H1 (cell line): Measurements from ENCODE around the gene RANBP17. TPM values are rescaled to one million over a fixed set of nuclear protein-coding genes. Genes with fewer than 3 reads are reported as not detected.

ENCODE experiments used
- CTCF ChIA-PET: fragments of 300-600 bp; sonication (Branson Sonifier 250); formaldehyde crosslinking; loops from one replicate; lab custom pipeline; 2021; ENCODE audit not compliant: partially characterized antibody; lab: Charles Lee
- POLR2A ChIA-PET: fragments of 300-600 bp; sonication (Branson Sonifier 250); formaldehyde crosslinking; loops from one replicate; lab custom pipeline; 2021; ENCODE audit warnings: inconsistent platforms; ENCODE audit not compliant: partially characterized antibody; lab: Charles Lee
- DNase-seq, 2 experiments: peaks; one replicate each; pipeline versions ENCODE4 v3.0.0 to v3.0.0-alpha.2; 2010 to 2022; ENCODE audit warnings: low spot score in 2 of 2, low read depth in 1 of 2, mixed read lengths in 1 of 2
- FAIRE-seq: peaks from 2 replicates; lab custom pipeline; 2011; peaks lifted over from hg19 to GRCh38; lab: Jason Lieb, UNC
- H2AFZ ChIP-seq: 2 replicates; pipeline ENCODE4 v1.8.1; 2012; ENCODE audit warnings: low read length, inconsistent platforms
- H2AK5ac ChIP-seq: 2 replicates; pipeline ENCODE4 v1.6.1; 2013; ENCODE audit warnings: low read depth, low read length
- H2BK120ac ChIP-seq: replicated peaks from 2 replicates; pipeline ENCODE3; 2013; ENCODE audit warnings: low read depth, low read length, inconsistent platforms
- H2BK12ac ChIP-seq: 2 replicates; pipeline ENCODE4 v1.6.1; 2013; ENCODE audit warnings: low read depth, low read length
- H2BK15ac ChIP-seq: 2 replicates; pipeline ENCODE4 v1.6.1; 2013; ENCODE audit warnings: low read length
- H2BK20ac ChIP-seq: 2 replicates; pipeline ENCODE4 v1.6.1; 2013; ENCODE audit warnings: low read length
- H2BK5ac ChIP-seq: 2 replicates; pipeline ENCODE4 v1.6.1; 2013; ENCODE audit warnings: low read depth, low read length
- H3K14ac ChIP-seq: 2 replicates; pipeline ENCODE4 v1.6.1; 2013; ENCODE audit warnings: inconsistent platforms; ENCODE audit not compliant: insufficient read length
- H3K18ac ChIP-seq: 2 replicates; pipeline ENCODE4 v1.6.1; 2013; ENCODE audit warnings: low read length; ENCODE audit errors: extremely low read depth
- H3K23ac ChIP-seq: 2 replicates; pipeline ENCODE4 v1.6.1; 2013; ENCODE audit warnings: inconsistent platforms; ENCODE audit not compliant: insufficient read length
- H3K23me2 ChIP-seq: 2 replicates; pipeline ENCODE4 v1.6.1; 2013; ENCODE audit warnings: low read depth, low read length
- H3K27ac ChIP-seq: 2 replicates; pipeline ENCODE4 v1.6.1; 2011; ENCODE audit warnings: low read depth, low read length, inconsistent platforms
- H3K27me3 ChIP-seq, 4 experiments: replicated peaks in 1 of 4; 1 replicate in 1 of 4; 2 replicates in 3 of 4; pipeline versions ENCODE4 v1.6.1 to v1.8.1; 2011 to 2013; ENCODE audit warnings: low read length in 3 of 4, mild to moderate bottlenecking in 3 of 4, inconsistent platforms in 2 of 4, mixed read lengths in 2 of 4, moderate library complexity in 1 of 4; ENCODE audit not compliant: control insufficient read depth in 3 of 4, insufficient read depth in 3 of 4; ENCODE audit errors: extremely low read depth in 1 of 4
- H3K36me3 ChIP-seq, 4 experiments: 2 replicates each; pipeline versions ENCODE4 v1.6.1 to v1.8.1; 2011 to 2013; ENCODE audit warnings: mild to moderate bottlenecking in 4 of 4, low read length in 3 of 4, moderate library complexity in 2 of 4, control low read depth in 1 of 4, inconsistent platforms in 1 of 4; ENCODE audit not compliant: insufficient read depth in 4 of 4, control insufficient read depth in 2 of 4
- H3K4ac ChIP-seq: replicated peaks from 2 replicates; pipeline ENCODE3; 2013; ENCODE audit warnings: low read length, low read depth, mixed read lengths, inconsistent platforms; ENCODE audit not compliant: insufficient read length
- H3K4me1 ChIP-seq, 4 experiments: replicated peaks in 1 of 4; 1 replicate in 1 of 4; 2 replicates in 3 of 4; pipeline versions ENCODE4 v1.6.1 to v1.8.1; 2011 to 2013; ENCODE audit warnings: low read length in 3 of 4, inconsistent platforms in 2 of 4, mixed read lengths in 1 of 4; ENCODE audit not compliant: insufficient read depth in 4 of 4, control insufficient read depth in 3 of 4
- H3K4me2 ChIP-seq, 2 experiments: 2 replicates each; pipeline versions ENCODE4 v1.6.1 to v1.8.1; 2011 to 2013; ENCODE audit warnings: low read depth in 2 of 2, low read length in 2 of 2, control low read depth in 1 of 2, inconsistent platforms in 1 of 2, mild to moderate bottlenecking in 1 of 2; ENCODE audit not compliant: insufficient read depth in 1 of 2
- H3K4me3 ChIP-seq, 4 experiments: fragments of 200-600, 300-600 bp in 1 of 4; sonication (generic), shearing (Covaris generic), sonication (Bioruptor Twin) in 1 of 4; 2 replicates each; pipeline versions ENCODE4 v1.5.1 to v1.8.1; 2011 to 2016; ENCODE audit warnings: low read length in 4 of 4, low read depth in 3 of 4, control low read depth in 2 of 4, inconsistent platforms in 2 of 4, mild to moderate bottlenecking in 2 of 4, mixed read lengths in 1 of 4, moderate library complexity in 1 of 4; ENCODE audit not compliant: insufficient read depth in 2 of 4; ENCODE audit errors: extremely low read depth in 1 of 4
- H3K56ac ChIP-seq: replicated peaks from 2 replicates; pipeline ENCODE3; 2013; ENCODE audit warnings: low read depth, mild to moderate bottlenecking, mixed read lengths, low read length, inconsistent platforms; ENCODE audit not compliant: insufficient read length
- H3K79me1 ChIP-seq: 2 replicates; pipeline ENCODE4 v1.6.1; 2013; ENCODE audit warnings: low read depth, low read length, control low read depth
- H3K79me2 ChIP-seq, 2 experiments: 2 replicates each; pipeline versions ENCODE4 v1.6.1 to v1.8.1; 2012 to 2013; ENCODE audit warnings: low read length in 2 of 2, mild to moderate bottlenecking in 2 of 2, inconsistent platforms in 1 of 2; ENCODE audit not compliant: insufficient read depth in 2 of 2, control insufficient read depth in 1 of 2
- H3K9ac ChIP-seq, 4 experiments: replicated peaks in 1 of 4; 1 replicate in 1 of 4; 2 replicates in 3 of 4; pipeline versions ENCODE4 v1.6.1 to v1.8.1; 2011 to 2013; ENCODE audit warnings: low read depth in 3 of 4, low read length in 3 of 4, control low read depth in 2 of 4, mild to moderate bottlenecking in 2 of 4, moderate library complexity in 2 of 4, inconsistent platforms in 1 of 4; ENCODE audit errors: extremely low read depth in 1 of 4
- H3K9me3 ChIP-seq, 2 experiments: 2 replicates each; pipeline versions ENCODE4 v1.6.1 to v1.8.1; 2012 to 2013; ENCODE audit warnings: mild to moderate bottlenecking in 2 of 2, moderate library complexity in 2 of 2, control low read depth in 1 of 2, inconsistent platforms in 1 of 2, low read depth in 1 of 2, low read length in 1 of 2, mixed read lengths in 1 of 2; ENCODE audit not compliant: insufficient read depth in 2 of 2
- H4K20me1 ChIP-seq, 2 experiments: replicated peaks in 1 of 2; 2 replicates each; pipeline versions ENCODE3 to v1.8.1; 2011 to 2013; ENCODE audit warnings: inconsistent platforms in 2 of 2, low read length in 2 of 2, mild to moderate bottlenecking in 1 of 2; ENCODE audit not compliant: insufficient read depth in 2 of 2, control insufficient read depth in 1 of 2
- H4K5ac ChIP-seq: 2 replicates; pipeline ENCODE4 v1.6.1; 2013; ENCODE audit warnings: low read length, low read depth, mixed read lengths, inconsistent platforms; ENCODE audit not compliant: insufficient read length
- H4K8ac ChIP-seq: 2 replicates; pipeline ENCODE4 v1.8.0; 2013; ENCODE audit warnings: mild to moderate bottlenecking, moderate library complexity, low read length, inconsistent platforms; ENCODE audit not compliant: insufficient read depth; ENCODE audit errors: extremely low read depth
- H4K91ac ChIP-seq: replicated peaks from 2 replicates; pipeline ENCODE3; 2013; ENCODE audit warnings: low read length, mixed read lengths, inconsistent platforms; ENCODE audit not compliant: insufficient read length
- BRCA1 ChIP-seq: IDR thresholded peaks from 2 replicates; pipeline ENCODE4 v1.6.1; 2012; ENCODE audit warnings: low read depth, low read length, improper control_type of control experiment
- CTBP2 ChIP-seq: IDR thresholded peaks from 2 replicates; pipeline ENCODE4 v1.7.0; 2011; ENCODE audit warnings: borderline replicate concordance, mild to moderate bottlenecking, moderate library complexity, mixed read lengths, low read length; ENCODE audit not compliant: insufficient read depth, insufficient read length
- EGR1 ChIP-seq: IDR thresholded peaks from 2 replicates; pipeline ENCODE4 v1.6.1; 2011; ENCODE audit warnings: low read depth, low read length, borderline replicate concordance
- KDM5A ChIP-seq: fragments of 200-600 bp; IDR thresholded peaks from 2 replicates; pipeline ENCODE4 v1.7.1; 2012; ENCODE audit warnings: mild to moderate bottlenecking, low read length, inconsistent platforms, mixed read lengths
- NANOG ChIP-seq: IDR thresholded peaks from 2 replicates; pipeline ENCODE4 v1.6.1; 2011; ENCODE audit warnings: low read length, low read depth, mild to moderate bottlenecking, inconsistent platforms; ENCODE audit not compliant: insufficient read depth, poor library complexity, severe bottlenecking
- RXRA ChIP-seq: IDR thresholded peaks from 2 replicates; pipeline ENCODE4 v1.6.1; 2011; ENCODE audit warnings: low read depth, mild to moderate bottlenecking, low read length, moderate library complexity; ENCODE audit not compliant: insufficient read depth
- SIN3A ChIP-seq, 2 experiments: IDR thresholded peaks in 1 of 2; conservative IDR thresholded peaks in 1 of 2; 2 replicates each; pipeline ENCODE4 v1.6.1; 2011 to 2012; ENCODE audit warnings: low read length in 2 of 2, improper control_type of control experiment in 1 of 2, low read depth in 1 of 2, mild to moderate bottlenecking in 1 of 2
- SRF ChIP-seq: IDR thresholded peaks from 2 replicates; pipeline ENCODE4 v1.6.1; 2011; ENCODE audit warnings: mild to moderate bottlenecking, low read depth, low read length, moderate library complexity
- TBP ChIP-seq: IDR thresholded peaks from 2 replicates; pipeline ENCODE4 v1.6.1; 2011; ENCODE audit warnings: low read depth, low read length, improper control_type of control experiment
- polyA plus RNA-seq, 7 experiments: library from polyadenylated mRNA; depleted of rRNA in 3 of 7; stranded (reverse) in 5 of 7; unstranded in 2 of 7; fragments of >200 nt in 5 of 7; fragments of 200-250 nt in 2 of 7; gene quantifications; 1 replicate in 5 of 7; 2 replicates in 1 of 7; 4 replicates in 1 of 7; pipeline versions ENCODE4 v1.2.1 to v1.2.3, GENCODE V29; 2011 to 2013; ENCODE audit warnings: missing spikeins in 2 of 7, mixed read lengths in 2 of 7
- total RNA-seq: library from RNA; stranded (reverse); fragmentation: NEBNext Ultra II Directional; extraction: Animal tissue kit (Norgen Biotek cat#: 25700); gene quantifications from 2 replicates; pipeline ENCODE4 v1.2.1, GENCODE V29; 2021

RANBP17 gene
- total and polyA plus RNA-seq, 2 of the 8 experiments (the other 6 are each of a cell fraction or from before 2014, with no cell fraction given), result 8.6 to 21.3 TPM

GRCh38 chr5:171166766-171167165, 304.9 kb downstream of the RANBP17 start:
- Histone ChIP-seq H3K23ac (no peak overlapping the region), H2BK15ac (no peak overlapping the region), H3K18ac (no peak overlapping the region), H3K79me1 (no peaks in the 10 kb centered on the region), H3K79me2 (no peaks in the 10 kb centered on the region), H3K14ac (no peak overlapping the region), H3K4ac (no peak overlapping the region), H2BK5ac (no peak overlapping the region), H3K9ac (no peak overlapping the region), H3K4me3 (no peak overlapping the region), H3K9me3 (no peaks in the 10 kb centered on the region), H3K27me3 (no peaks in the 10 kb centered on the region), H2AFZ (no peak overlapping the region), H2AK5ac (no peak overlapping the region), H3K36me3 (no peaks in the 10 kb centered on the region), H3K4me2 (no peak overlapping the region), H4K5ac (no peak overlapping the region), H3K56ac (no peak overlapping the region), H2BK120ac (no peak overlapping the region), H3K4me1 (peaks cover 0 to 5% (median 0%) of the 10 kb centered on the region in 4 experiments; a peak in 1 of 7 replicates), H3K27ac (no peak overlapping the region), H3K23me2 (no peaks in the 10 kb centered on the region), H2BK12ac (no peak overlapping the region), H4K91ac (no peak overlapping the region), H4K20me1 (no peaks in the 10 kb centered on the region), H2BK20ac (no peak overlapping the region), H4K8ac (no peak overlapping the region)
- DNase-seq (no peak), FAIRE-seq (no peak)
- TF ChIP-seq EGR1 (no peak), NANOG (no peak), KDM5A (no peak), TBP (no peak), SRF (no peak), BRCA1 (no peak), CTBP2 (no peak), RXRA (no peak), SIN3A (conservative IDR thresholded peaks at IDR 0.05 in 1 of 2, IDR thresholded peaks at IDR 0.05 in 1 of 2; ENCODE audit: low read depth in 1 of 2, low read length in 2 of 2) (no peak)
- POLR2A ChIA-PET, result no interaction called here
- CTCF ChIA-PET, result interaction anchor here (0.6 kb wide), 1 partner anchor 1574 kb away, joined by 3 read pairs; no protein-coding TSS in a partner anchor
